IPS-20b (cell line): ENCODE data around the gene LIG3.
"Not testable (repeated sequence)": the region's sequence is repeated elsewhere in the genome, so short reads cannot be mapped to it uniquely, and the experiment has no call there.

ENCODE experiments used
- H3K27ac ChIP-seq: one replicate; pipeline ENCODE4 v1.5.1; 2013; ENCODE audit warnings: low read length
- H3K27me3 ChIP-seq: 2 replicates; pipeline ENCODE4 v1.6.1; 2013; ENCODE audit warnings: mild to moderate bottlenecking, low read length, inconsistent platforms; ENCODE audit not compliant: insufficient read depth
- H3K36me3 ChIP-seq: 2 replicates; pipeline ENCODE4 v1.6.1; 2013; ENCODE audit warnings: low read depth, mild to moderate bottlenecking, inconsistent platforms, low read length, moderate library complexity; ENCODE audit not compliant: insufficient read depth
- H3K4me1 ChIP-seq: 2 replicates; pipeline ENCODE4 v1.6.1; 2013; ENCODE audit warnings: mild to moderate bottlenecking, control low read depth, inconsistent platforms, low read length, moderate library complexity; ENCODE audit not compliant: insufficient read depth
- H3K4me3 ChIP-seq: 2 replicates; pipeline ENCODE4 v1.5.1; 2013; ENCODE audit warnings: mild to moderate bottlenecking, low read length, inconsistent platforms
- H3K9ac ChIP-seq: 2 replicates; pipeline ENCODE4 v1.6.1; 2013; ENCODE audit warnings: low read depth, mild to moderate bottlenecking, inconsistent platforms, low read length, moderate library complexity
- H3K9me3 ChIP-seq: 2 replicates; pipeline ENCODE4 v1.6.1; 2013; ENCODE audit warnings: mild to moderate bottlenecking, low read depth, low read length, inconsistent platforms; ENCODE audit not compliant: insufficient read depth

LIG3 gene

DNA sequence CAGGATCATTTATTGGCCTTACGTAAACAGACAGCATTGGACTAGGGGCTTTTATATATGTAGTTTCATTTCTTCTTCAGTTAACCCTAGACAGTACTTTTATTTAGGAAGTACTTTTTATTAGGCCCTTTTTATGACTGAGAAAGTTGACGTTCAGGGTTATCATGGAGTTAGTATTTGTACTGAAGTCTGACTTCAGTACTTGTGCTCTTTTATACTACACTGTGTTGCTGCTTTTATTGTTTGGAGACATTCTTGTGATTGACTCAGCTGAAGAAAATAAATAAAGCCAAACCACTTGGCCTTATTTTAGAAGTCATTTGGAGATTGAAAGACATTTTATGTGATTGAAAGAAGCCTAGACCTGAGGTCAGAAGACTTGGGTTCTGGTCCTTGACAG is 6.9 kb downstream of the LIG3 start:
- H3K4me3 ChIP-seq: no peak overlapping the region
- H3K36me3 ChIP-seq: peaks cover 92% of the 10 kb centered on the region
- H3K9ac ChIP-seq: no peak overlapping the region
- no peak overlapping the region for H3K27ac ChIP-seq
- no peaks in the 10 kb centered on the region for H3K9me3 ChIP-seq
- no peaks in the 10 kb centered on the region for H3K27me3 ChIP-seq
- no peaks in the 10 kb centered on the region for H3K4me1 ChIP-seq

GRCh38 chr17:34988644-34989043 is 8.3 kb downstream of the LIG3 start:
- Histone ChIP-seq H3K27ac (no peak overlapping the region), H3K36me3 (peaks cover 97% of the 10 kb centered on the region), H3K27me3 (no peaks in the 10 kb centered on the region), H3K9me3 (no peaks in the 10 kb centered on the region), H3K9ac (no peak overlapping the region), H3K4me1 (no peaks in the 10 kb centered on the region), H3K4me3 (no peak overlapping the region)

- H3K27ac ChIP-seq: no peak overlapping the region
- no peaks in the 10 kb centered on the region for H3K9me3 ChIP-seq
- H3K4me3 ChIP-seq: no peak overlapping the region
- no peaks in the 10 kb centered on the region for H3K27me3 ChIP-seq
- H3K9ac ChIP-seq: no peak overlapping the region
- no peaks in the 10 kb centered on the region for H3K4me1 ChIP-seq
- peaks cover 97% of the 10 kb centered on the region for H3K36me3 ChIP-seq
These were observed 9.2 kb downstream of the LIG3 start for GRCh38 chr17:34989473-34989872.

GRCh38 chr17:34990921-34991365 is 10.6 kb downstream of the LIG3 start:
- Histone ChIP-seq H3K27ac (no peak overlapping the region), H3K27me3 (no peaks in the 10 kb centered on the region), H3K4me3 (no peak overlapping the region), H3K9me3 (no peaks in the 10 kb centered on the region), H3K36me3 (peaks cover 97% of the 10 kb centered on the region), H3K4me1 (no peaks in the 10 kb centered on the region), H3K9ac (no peak overlapping the region)

GRCh38 chr17:34991606-34992005 is 11.3 kb downstream of the LIG3 start:
- H3K27me3 ChIP-seq: no peaks in the 10 kb centered on the region
- no peak overlapping the region for H3K9ac ChIP-seq
- H3K27ac ChIP-seq: no peak overlapping the region
- peaks cover 97% of the 10 kb centered on the region for H3K36me3 ChIP-seq
- H3K4me3 ChIP-seq: no peak overlapping the region
- H3K9me3 ChIP-seq: no peaks in the 10 kb centered on the region
- H3K4me1 ChIP-seq: no peaks in the 10 kb centered on the region

DNA sequence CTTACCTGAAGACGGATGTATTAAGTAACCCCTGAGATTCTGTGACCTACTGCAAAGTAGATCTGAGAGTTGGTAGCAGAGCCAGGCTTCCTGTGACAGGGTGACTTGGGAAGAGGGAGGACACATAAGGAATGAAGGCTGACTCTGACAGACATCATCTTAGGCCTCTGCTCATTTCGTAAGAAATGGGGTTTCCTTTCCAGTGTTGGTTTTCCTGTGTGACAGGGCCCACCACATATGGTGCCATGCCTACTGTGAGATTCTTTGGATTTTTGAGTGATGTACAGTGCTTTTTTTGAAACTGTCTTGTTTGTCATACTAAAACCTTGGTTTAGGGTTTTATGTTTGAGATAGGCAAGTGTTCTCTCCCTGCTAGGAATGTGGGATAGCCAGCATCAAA is 12.7 kb downstream of the LIG3 start:
- Histone ChIP-seq H3K4me3 (no peak overlapping the region), H3K9me3 (no peaks in the 10 kb centered on the region), H3K9ac (no peak overlapping the region), H3K27me3 (no peaks in the 10 kb centered on the region), H3K27ac (no peak overlapping the region), H3K36me3 (peaks cover 100% of the 10 kb centered on the region), H3K4me1 (no peaks in the 10 kb centered on the region)

DNA sequence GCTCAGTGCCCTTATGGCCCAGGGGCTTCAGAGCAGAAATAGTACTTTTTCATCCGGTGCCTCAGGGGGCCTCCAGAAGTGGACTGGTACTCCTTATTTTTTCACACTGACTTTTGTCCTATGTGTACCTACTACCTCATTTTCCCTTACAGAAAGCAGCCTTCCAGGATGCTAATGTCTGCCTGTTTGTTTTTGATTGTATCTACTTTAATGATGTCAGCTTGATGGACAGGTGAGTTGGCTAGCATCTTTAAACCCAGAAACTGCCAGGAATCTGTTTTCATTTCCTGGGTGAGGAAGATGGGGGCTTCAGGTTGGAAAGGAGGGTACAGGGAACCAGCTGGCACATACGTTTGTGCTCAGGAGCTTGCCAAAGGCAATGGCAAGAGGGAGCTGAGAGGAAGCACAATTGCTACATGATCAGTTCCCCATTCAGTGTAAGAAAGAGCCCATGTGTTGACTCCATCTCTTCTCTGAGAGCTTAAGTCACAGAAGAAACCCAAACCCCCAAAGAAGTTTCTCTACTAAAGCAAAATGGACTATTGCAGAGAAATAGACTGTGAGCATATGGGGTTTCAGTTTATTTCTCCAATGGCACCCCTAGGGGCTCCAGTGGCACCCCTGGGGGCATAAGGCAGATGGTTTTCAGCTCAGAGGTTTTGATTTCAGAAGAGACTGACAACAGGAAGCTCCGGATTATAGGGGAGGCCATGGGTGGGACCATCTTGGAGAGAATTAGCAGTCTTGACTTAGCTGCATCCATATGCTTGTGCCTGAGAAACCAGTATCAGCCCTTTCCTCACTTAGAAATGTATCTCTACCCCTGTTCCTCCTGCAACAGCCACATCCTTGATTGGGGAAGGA is 16.3 kb downstream of the LIG3 start:
- no peak overlapping the region for H3K9ac ChIP-seq
- H3K4me3 ChIP-seq: no peak overlapping the region
- H3K27ac ChIP-seq: no peak overlapping the region
- no peaks in the 10 kb centered on the region for H3K4me1 ChIP-seq
- H3K9me3 ChIP-seq: no peaks in the 10 kb centered on the region
- peaks cover 99% of the 10 kb centered on the region for H3K36me3 ChIP-seq
- H3K27me3 ChIP-seq: no peaks in the 10 kb centered on the region

- H3K4me3 ChIP-seq: no peak overlapping the region
- no peaks in the 10 kb centered on the region for H3K27me3 ChIP-seq
- no peak overlapping the region for H3K9ac ChIP-seq
- no peak overlapping the region for H3K27ac ChIP-seq
- no peaks in the 10 kb centered on the region for H3K9me3 ChIP-seq
- no peaks in the 10 kb centered on the region for H3K4me1 ChIP-seq
- H3K36me3 ChIP-seq: peaks cover 99% of the 10 kb centered on the region
These were observed 17.1 kb downstream of the LIG3 start for GRCh38 chr17:34997355-34997862.

- Histone ChIP-seq H3K36me3 (peaks cover 99% of the 10 kb centered on the region), H3K27ac (no peak overlapping the region), H3K9me3 (no peaks in the 10 kb centered on the region)
These were observed 17.9 kb downstream of the LIG3 start for GRCh38 chr17:34998205-34998604.

GRCh38 chr17:34999456-34999855 is 19.1 kb downstream of the LIG3 start:
- no peak overlapping the region for H3K4me3 ChIP-seq
- no peak overlapping the region for H3K9ac ChIP-seq
- H3K36me3 ChIP-seq: peaks cover 99% of the 10 kb centered on the region
- H3K4me1 ChIP-seq: no peaks in the 10 kb centered on the region
- H3K27me3 ChIP-seq: no peaks in the 10 kb centered on the region
- H3K9me3 ChIP-seq: no peaks in the 10 kb centered on the region
- no peak overlapping the region for H3K27ac ChIP-seq

More at GRCh38 chr17:34998205-34998604, 17.9 kb downstream of the LIG3 start:
- no peaks in the 10 kb centered on the region for H3K27me3 ChIP-seq
- no peak overlapping the region for H3K9ac ChIP-seq
- no peak overlapping the region for H3K4me3 ChIP-seq
- no peaks in the 10 kb centered on the region for H3K4me1 ChIP-seq

DNA sequence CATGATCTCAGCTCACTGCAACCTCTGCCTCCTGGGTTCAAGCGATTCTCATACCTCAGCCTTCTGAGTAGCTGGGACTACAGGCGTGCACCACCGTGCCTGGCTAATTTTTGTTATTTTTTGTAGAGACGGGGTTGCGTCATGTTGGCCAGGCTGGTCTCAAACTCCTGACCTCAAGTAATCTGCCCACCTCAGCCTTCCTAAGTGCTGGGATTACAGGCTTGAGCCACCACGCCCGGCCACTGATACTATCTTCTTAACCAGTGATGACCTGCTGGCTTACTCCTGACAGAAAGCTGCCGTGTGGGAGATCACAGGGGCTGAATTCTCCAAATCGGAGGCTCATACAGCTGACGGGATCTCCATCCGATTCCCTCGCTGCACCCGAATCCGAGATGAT is 20.7 kb downstream of the LIG3 start:
- not testable (repeated sequence) for H3K27ac ChIP-seq
- peaks cover 99% of the 10 kb centered on the region for H3K36me3 ChIP-seq

GRCh38 chr17:35001549-35001948 is 21.2 kb downstream of the LIG3 start:
- Histone ChIP-seq H3K4me3 (no peak overlapping the region), H3K4me1 (no peaks in the 10 kb centered on the region), H3K9me3 (no peaks in the 10 kb centered on the region), H3K9ac (no peak overlapping the region), H3K27me3 (no peaks in the 10 kb centered on the region), H3K36me3 (peaks cover 99% of the 10 kb centered on the region), H3K27ac (no peak overlapping the region)

More for the DNA sequence above, 20.7 kb downstream of the LIG3 start:
- H3K9me3 ChIP-seq, H3K27me3 ChIP-seq, H3K9ac ChIP-seq, H3K4me3 ChIP-seq, H3K4me1 ChIP-seq: not testable (repeated sequence)
